Mucosa of rectum (tissue), 2 donors: ENCODE measurements around the gene MKLN1.

Experiments
- H3K27ac ChIP-seq, 2 donors: one replicate each; pipeline ENCODE4 v1.7.0; 2013; ENCODE audit warnings: inconsistent platforms in 2 of 2, low read depth in 2 of 2, low read length in 2 of 2
- H3K27me3 ChIP-seq, 2 donors: one replicate each; pipeline ENCODE4 v1.7.0; 2013; ENCODE audit warnings: low read length in 2 of 2; ENCODE audit not compliant: control insufficient read depth in 2 of 2, insufficient read depth in 2 of 2
- H3K36me3 ChIP-seq, 2 donors: one replicate each; pipeline ENCODE4 v1.7.0; 2013; ENCODE audit warnings: low read length in 2 of 2; ENCODE audit not compliant: control insufficient read depth in 2 of 2, insufficient read depth in 2 of 2
- H3K4me1 ChIP-seq, 2 donors: one replicate each; pipeline ENCODE4 v1.7.0; 2013; ENCODE audit warnings: low read length in 2 of 2, mild to moderate bottlenecking in 1 of 2; ENCODE audit not compliant: control insufficient read depth in 2 of 2, insufficient read depth in 2 of 2
- H3K4me3 ChIP-seq, 2 donors: one replicate each; pipeline ENCODE4 v1.7.0; 2013; ENCODE audit warnings: low read length in 2 of 2
- H3K9ac ChIP-seq, 2 donors: one replicate each; pipeline ENCODE4 v1.7.0; 2013; ENCODE audit warnings: low read length in 2 of 2, low read depth in 1 of 2, mild to moderate bottlenecking in 1 of 2
- H3K9me3 ChIP-seq, 2 donors: one replicate each; pipeline ENCODE4 v1.7.0; 2013; ENCODE audit warnings: low read length in 2 of 2; ENCODE audit not compliant: control insufficient read depth in 2 of 2
- donor health status: healthy.
- donor health status: Normal muscosa, but diverticular disease.

The MKLN1 gene

DNA sequence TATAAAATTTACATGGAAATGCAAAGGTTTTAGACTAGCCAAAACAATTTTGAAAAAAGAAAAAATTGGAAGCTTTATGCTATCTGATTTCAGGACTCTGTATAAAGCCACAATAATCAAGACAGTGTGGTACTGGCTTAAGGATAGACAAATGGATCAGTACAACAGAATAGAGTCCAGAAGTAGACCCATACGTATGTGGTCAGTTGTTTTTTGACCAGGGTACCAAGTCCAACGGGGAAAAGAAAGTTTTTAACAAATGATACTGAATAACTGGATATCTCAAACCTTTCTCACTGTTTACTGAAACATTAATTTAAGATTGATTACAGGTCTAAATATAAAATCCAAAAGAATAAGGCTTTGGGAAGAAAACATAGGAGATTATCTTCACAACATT lies 149.1 kb downstream of the MKLN1 start:
- Histone ChIP-seq H3K27me3 (no peaks in the 10 kb centered on the region), H3K4me1 (no peaks in the 10 kb centered on the region), H3K4me3 (no peak overlapping the region), H3K9me3 (no peaks in the 10 kb centered on the region), H3K27ac (no peak overlapping the region), H3K9ac (no peak overlapping the region), H3K36me3 (peaks cover 4 to 17% of the 10 kb centered on the region in 2 donors)

DNA sequence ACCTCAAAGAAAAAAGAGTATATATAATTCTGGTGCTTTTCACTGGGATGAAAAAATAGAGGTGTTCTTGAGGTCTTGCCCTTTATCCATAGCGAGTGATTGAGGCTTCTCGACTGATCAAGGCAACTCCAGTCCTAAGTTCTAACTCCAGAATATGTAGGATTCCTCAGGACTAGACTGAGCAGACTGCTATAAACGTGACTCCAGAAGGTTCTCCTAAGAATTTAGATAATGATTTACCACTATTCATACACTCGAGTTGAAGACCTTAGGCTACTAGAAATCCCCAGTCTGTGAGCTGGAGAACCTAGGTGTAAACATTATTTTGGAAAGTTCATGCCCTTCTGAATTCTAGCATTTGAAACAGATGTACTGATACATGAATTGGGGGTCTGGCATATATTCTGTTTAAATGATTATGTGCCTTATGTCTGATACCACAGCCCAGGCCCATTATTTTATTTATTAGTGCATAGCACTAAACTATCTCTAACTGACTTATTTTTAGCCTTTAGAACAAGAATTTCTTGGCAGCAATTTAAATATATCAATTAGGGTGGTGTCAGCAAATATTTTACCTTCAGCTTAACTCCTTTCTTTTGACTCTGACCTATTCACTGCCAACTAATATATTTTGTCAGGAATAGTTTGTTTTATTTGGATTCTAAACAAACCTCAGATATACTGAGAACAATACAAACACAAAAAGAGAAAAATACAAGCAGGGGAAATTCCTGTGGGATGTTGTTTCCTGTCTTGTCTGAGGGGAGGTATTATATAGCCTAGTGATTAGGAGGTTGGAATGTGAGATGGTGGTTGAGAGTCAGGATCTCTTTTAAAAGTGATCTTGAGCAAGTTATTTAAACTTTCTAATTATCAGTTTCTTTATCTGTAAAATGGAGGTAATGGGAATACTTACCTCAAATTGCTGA lies 153.0 kb downstream of the MKLN1 start:
- H3K36me3 ChIP-seq, result peaks cover 0 to 2% of the 10 kb centered on the region in 2 donors
- H3K9ac ChIP-seq, result no peak overlapping the region
- no peak overlapping the region for H3K4me3 ChIP-seq
- H3K27ac ChIP-seq, result no peak overlapping the region
- H3K9me3 ChIP-seq, result no peaks in the 10 kb centered on the region
- no peaks in the 10 kb centered on the region for H3K4me1 ChIP-seq
- H3K27me3 ChIP-seq, result no peaks in the 10 kb centered on the region

DNA sequence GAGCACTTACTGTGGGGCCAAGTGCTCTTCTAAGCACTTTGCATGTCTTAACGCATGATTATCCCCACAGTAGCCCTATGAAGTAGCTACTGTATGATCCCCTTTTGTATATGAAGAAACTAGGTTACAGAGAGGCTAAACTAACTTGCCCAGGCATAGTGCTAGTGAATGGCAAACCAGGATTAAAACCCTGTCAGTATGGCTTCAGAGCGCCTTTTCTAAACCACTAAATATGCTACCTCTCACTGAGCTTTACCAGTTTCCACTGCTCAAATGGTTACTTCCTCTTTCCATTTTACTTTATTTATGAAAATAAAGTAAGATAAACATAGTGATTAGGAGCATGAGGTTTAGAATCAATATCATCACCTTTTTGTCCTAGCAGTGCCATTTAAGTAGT lies 155.1 kb downstream of the MKLN1 start:
- no peaks in the 10 kb centered on the region for H3K9me3 ChIP-seq
- H3K27me3 ChIP-seq, result no peaks in the 10 kb centered on the region
- no peak overlapping the region for H3K9ac ChIP-seq
- H3K27ac ChIP-seq, result no peak overlapping the region
- H3K36me3 ChIP-seq, result peaks cover 2 to 5% of the 10 kb centered on the region in 2 donors
- no peak overlapping the region for H3K4me3 ChIP-seq
- no peaks in the 10 kb centered on the region for H3K4me1 ChIP-seq

DNA sequence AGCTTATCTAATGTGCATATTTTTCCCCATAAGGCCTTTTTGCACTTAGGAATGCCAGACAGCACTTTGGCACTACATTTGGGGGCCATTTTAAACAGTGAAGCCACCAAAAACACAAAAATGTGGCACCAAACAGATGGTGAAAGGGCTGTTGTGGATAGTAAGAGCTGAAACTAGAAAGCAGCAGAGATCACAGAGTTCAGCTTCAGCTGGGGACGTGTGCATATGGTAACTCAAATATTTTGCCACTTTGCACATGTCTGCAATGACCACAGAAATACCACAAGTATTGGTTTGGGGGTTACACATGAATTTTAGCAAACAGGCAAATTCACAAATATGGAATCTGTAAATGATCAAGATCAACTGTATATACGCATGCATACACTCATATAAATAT lies 155.9 kb downstream of the MKLN1 start:
- Histone ChIP-seq H3K4me3 (no peak overlapping the region), H3K4me1 (no peaks in the 10 kb centered on the region), H3K27ac (no peak overlapping the region), H3K9me3 (no peaks in the 10 kb centered on the region), H3K9ac (no peak overlapping the region), H3K27me3 (no peaks in the 10 kb centered on the region), H3K36me3 (peaks cover 2 to 5% of the 10 kb centered on the region in 2 donors)

DNA sequence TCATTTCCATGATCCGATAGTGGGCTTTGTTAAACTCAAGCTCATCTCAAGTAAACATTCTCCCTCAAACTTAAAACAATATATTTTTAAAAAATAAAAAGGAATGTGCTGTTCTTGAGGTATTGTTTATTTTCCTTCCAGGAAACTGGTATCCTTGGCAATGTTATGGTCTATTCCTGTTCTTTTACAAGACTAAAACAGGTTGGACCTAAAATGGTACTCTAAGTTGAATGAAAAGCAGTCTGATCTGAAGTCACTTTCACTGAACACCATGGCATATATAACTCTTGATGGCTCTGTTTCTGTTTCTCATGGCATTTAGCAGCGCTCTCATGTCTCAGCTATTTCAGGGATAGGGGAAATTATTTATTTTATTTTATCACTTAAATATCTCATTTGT lies 158.7 kb downstream of the MKLN1 start:
- peaks cover 2 to 5% of the 10 kb centered on the region in 2 donors for H3K36me3 ChIP-seq
- H3K4me3 ChIP-seq, result no peak overlapping the region

GRCh38 chr7:131487217-131487616 lies 159.5 kb downstream of the MKLN1 start:
- no peak overlapping the region for H3K27ac ChIP-seq

More for the DNA sequence above, 158.7 kb downstream of the MKLN1 start:
- no peak overlapping the region for H3K9ac ChIP-seq
- H3K27me3 ChIP-seq, result no peaks in the 10 kb centered on the region
- H3K4me1 ChIP-seq, result no peaks in the 10 kb centered on the region
- H3K27ac ChIP-seq, result no peak overlapping the region
- no peaks in the 10 kb centered on the region for H3K9me3 ChIP-seq

GRCh38 chr7:131488361-131488760 lies 160.7 kb downstream of the MKLN1 start:
- Histone ChIP-seq H3K4me1 (no peaks in the 10 kb centered on the region), H3K27ac (no peak overlapping the region), H3K9me3 (no peaks in the 10 kb centered on the region), H3K9ac (no peak overlapping the region), H3K27me3 (no peaks in the 10 kb centered on the region), H3K36me3 (peaks cover 2 to 5% of the 10 kb centered on the region in 2 donors), H3K4me3 (no peak overlapping the region)

More at GRCh38 chr7:131487217-131487616, 159.5 kb downstream of the MKLN1 start:
- Histone ChIP-seq H3K36me3 (peaks cover 2 to 5% of the 10 kb centered on the region in 2 donors), H3K27me3 (no peaks in the 10 kb centered on the region), H3K9me3 (no peaks in the 10 kb centered on the region), H3K4me1 (no peaks in the 10 kb centered on the region), H3K9ac (no peak overlapping the region), H3K4me3 (no peak overlapping the region)

DNA sequence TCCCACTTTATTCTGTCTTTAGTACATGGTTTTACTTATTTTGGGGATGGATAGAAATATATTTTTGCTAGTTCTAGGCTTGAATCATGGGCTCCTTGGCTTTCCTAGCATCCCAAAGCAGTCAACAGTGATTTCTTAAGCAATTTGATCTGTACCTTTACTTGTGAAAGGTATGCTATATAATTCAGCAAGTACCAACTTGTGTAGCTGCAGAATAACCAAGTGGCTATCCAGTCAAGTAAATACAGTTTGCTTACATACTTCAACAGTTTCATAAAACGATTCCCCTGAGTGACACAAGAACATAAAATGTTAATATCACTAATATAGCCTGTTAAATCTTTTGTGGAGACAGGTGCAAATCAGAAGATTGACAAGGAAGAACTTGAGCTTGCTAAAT lies 161.5 kb downstream of the MKLN1 start:
- Histone ChIP-seq H3K4me1 (no peaks in the 10 kb centered on the region), H3K27me3 (no peaks in the 10 kb centered on the region), H3K9ac (no peak overlapping the region), H3K9me3 (no peaks in the 10 kb centered on the region), H3K36me3 (peaks cover 2 to 5% of the 10 kb centered on the region in 2 donors), H3K27ac (no peak overlapping the region), H3K4me3 (no peak overlapping the region)

DNA sequence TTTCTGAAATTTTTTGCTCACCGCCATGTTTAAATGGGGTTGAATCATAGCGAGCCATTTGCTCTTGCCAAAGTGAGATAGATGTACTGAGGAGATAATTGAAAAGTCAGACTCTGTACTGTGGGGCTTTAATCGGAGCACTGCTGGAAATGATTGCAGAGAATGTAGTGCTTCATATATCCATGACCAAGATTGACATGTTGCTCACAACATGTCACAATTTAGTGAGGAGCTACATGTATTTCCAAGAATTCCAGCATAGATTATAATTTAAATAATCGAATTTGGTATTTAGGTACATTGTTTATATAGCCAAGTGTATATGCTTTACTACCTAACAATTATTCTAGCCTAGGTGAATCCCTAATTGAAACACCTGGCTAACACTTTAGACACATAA lies 162.2 kb downstream of the MKLN1 start:
- Histone ChIP-seq H3K4me3 (no peak overlapping the region), H3K27me3 (no peaks in the 10 kb centered on the region), H3K27ac (no peak overlapping the region), H3K36me3 (peaks cover 2 to 5% of the 10 kb centered on the region in 2 donors), H3K4me1 (no peaks in the 10 kb centered on the region), H3K9ac (no peak overlapping the region), H3K9me3 (no peaks in the 10 kb centered on the region)

GRCh38 chr7:131493081-131493480 lies 165.4 kb downstream of the MKLN1 start:
- Histone ChIP-seq H3K4me1 (no peaks in the 10 kb centered on the region), H3K27ac (no peak overlapping the region), H3K4me3 (no peak overlapping the region), H3K9me3 (no peaks in the 10 kb centered on the region), H3K27me3 (no peaks in the 10 kb centered on the region), H3K36me3 (peaks cover 0 to 10% of the 10 kb centered on the region in 2 donors), H3K9ac (no peak overlapping the region)
